Fibroblast of upper back skin (primary cell): Measurements from ENCODE around the gene CAMK4.
"Not testable (repeated sequence)": the region's sequence is repeated elsewhere in the genome, so short reads cannot be mapped to it uniquely, and the experiment has no call there.

Source experiments
- DNase-seq: peaks from one replicate; pipeline ENCODE4 v3.0.0-alpha.2; 2013

The CAMK4 gene

GRCh38 chr5:111386832-111387162 lies 162.6 kb downstream of the CAMK4 start:
- DNase-seq: no peak

GRCh38 chr5:111387361-111387760 lies 163.2 kb downstream of the CAMK4 start:
- no peak for DNase-seq

- peak; percentile 64 for DNase-seq
These were observed 165.4 kb downstream of the CAMK4 start for GRCh38 chr5:111389390-111390082.

GRCh38 chr5:111392181-111392580 lies 168.0 kb downstream of the CAMK4 start:
- DNase-seq: no peak

GRCh38 chr5:111394586-111394985 lies 170.4 kb downstream of the CAMK4 start:
- DNase-seq: peak; percentile 73

GRCh38 chr5:111398013-111398412 lies 173.8 kb downstream of the CAMK4 start:
- no peak for DNase-seq

- no peak for DNase-seq
These were observed 174.9 kb downstream of the CAMK4 start for GRCh38 chr5:111399113-111399512.

- DNase-seq: no peak
These were observed 177.7 kb downstream of the CAMK4 start for GRCh38 chr5:111401906-111402305.

- DNase-seq: no peak
These were observed 180.1 kb downstream of the CAMK4 start for GRCh38 chr5:111404270-111404769.

- no peak for DNase-seq
These were observed 183.4 kb downstream of the CAMK4 start for GRCh38 chr5:111407562-111407961.

GRCh38 chr5:111408817-111409216 lies 184.6 kb downstream of the CAMK4 start:
- no peak for DNase-seq

- DNase-seq: not testable (repeated sequence)
These were observed 185.1 kb downstream of the CAMK4 start for GRCh38 chr5:111409266-111409665.

GRCh38 chr5:111410067-111410466 lies 185.9 kb downstream of the CAMK4 start:
- not testable (repeated sequence) for DNase-seq

GRCh38 chr5:111411301-111411700 lies 187.1 kb downstream of the CAMK4 start:
- peak; percentile 64 for DNase-seq

- DNase-seq: no peak
These were observed 188.4 kb downstream of the CAMK4 start for GRCh38 chr5:111412593-111412992.

- DNase-seq: no peak
These were observed 190.9 kb downstream of the CAMK4 start for GRCh38 chr5:111415053-111415452.

GRCh38 chr5:111422245-111422644 lies 198.1 kb downstream of the CAMK4 start:
- no peak for DNase-seq

- no peak for DNase-seq
These were observed 198.8 kb downstream of the CAMK4 start for GRCh38 chr5:111422747-111423720.

- no peak for DNase-seq
These were observed 201.0 kb downstream of the CAMK4 start for GRCh38 chr5:111425205-111425604.

- DNase-seq: no peak
These were observed 203.6 kb downstream of the CAMK4 start for GRCh38 chr5:111427762-111428161.

- DNase-seq: peak; percentile 51
These were observed 208.8 kb downstream of the CAMK4 start for GRCh38 chr5:111432883-111433536.

- DNase-seq: no peak
These were observed 210.6 kb downstream of the CAMK4 start for GRCh38 chr5:111434800-111435199.

- peak; percentile 82 for DNase-seq
These were observed 215.4 kb downstream of the CAMK4 start for GRCh38 chr5:111439473-111440075.
